Hematopoietic multipotent progenitor cell treated with erythropoietin and hydrocortisone succinate and interleukin-3 and kit ligand, for 4 days (in vitro differentiated cells): ENCODE measurements around the gene TPT1.
"Not testable (repeated sequence)": the region's sequence is repeated elsewhere in the genome, so short reads cannot be mapped to it uniquely, and the experiment has no call there.

Source experiments
- DNase-seq: peaks from one replicate; pipeline ENCODE4 v3.0.0-alpha.2; 2015

TPT1 gene

DNA sequence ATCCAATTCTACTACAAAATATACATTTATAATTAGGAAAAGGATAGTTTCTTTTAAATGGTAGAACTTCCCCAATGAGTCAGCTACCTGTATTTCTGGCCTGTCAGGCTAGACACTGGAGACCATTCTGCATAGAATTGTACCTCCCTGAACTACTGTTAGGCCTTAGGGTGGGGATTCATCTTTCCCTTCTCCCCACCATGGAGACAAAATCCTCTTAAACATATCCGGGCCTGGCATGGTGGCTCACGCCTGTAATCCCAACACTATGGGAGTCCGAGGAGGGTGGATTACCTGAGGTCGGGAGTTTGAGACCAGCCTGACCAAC lies 24.5 kb upstream of the TPT1 start:
- no peak for DNase-seq

DNA sequence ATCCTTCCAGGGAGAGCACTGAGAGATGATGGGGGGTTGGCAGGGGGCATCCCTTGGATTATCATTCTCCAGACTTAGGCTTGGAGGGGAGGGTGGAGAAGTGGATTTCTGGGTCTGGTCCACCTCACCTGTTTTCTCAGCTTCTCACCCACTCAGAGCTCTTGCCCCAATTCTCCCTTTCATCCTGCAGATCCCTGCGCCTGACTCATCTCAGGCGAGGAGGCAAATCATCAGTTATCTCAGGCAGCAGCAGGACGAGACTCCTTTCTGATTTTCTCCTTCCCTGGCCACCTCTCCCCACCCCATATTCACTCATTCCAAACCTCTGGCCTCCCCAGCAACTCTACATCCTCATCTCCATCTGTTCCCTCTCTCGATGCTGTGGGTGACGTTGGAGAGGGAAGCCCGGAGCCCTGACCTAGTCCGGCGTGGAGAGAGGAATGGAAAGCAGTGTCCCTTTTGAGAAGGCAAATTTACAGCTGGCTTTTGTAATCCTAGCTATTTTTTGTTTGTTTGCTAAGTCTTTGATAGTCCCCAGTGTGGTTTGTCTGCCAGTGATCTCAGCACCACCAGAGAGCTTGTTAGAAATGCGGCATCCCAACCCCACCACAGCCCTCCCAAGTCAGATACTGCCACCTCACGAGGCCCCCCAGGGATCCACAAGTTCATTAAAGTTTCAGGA lies 24.0 kb upstream of the TPT1 start:
- DNase-seq, result no peak

DNA sequence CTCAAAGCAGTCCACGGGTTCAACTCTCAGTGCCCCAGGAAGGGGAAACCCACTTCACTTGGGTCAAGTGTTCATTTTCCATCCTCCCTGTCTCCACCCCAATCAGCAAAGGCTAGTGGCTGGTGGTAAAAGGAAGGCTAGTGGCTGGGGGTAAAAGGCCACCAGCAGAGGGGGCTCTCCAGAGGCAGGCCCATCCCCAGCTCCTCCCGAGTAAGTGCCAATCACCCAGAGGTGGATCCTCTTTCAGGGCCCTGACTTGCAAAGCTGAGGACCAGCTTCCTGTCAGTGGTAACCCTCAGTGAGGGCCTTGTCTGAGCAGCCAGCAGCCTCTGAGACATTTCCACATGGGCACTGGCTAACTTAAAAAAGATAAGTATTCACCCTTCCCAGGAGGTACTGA lies 22.0 kb upstream of the TPT1 start:
- peak; percentile 73 for DNase-seq

DNA sequence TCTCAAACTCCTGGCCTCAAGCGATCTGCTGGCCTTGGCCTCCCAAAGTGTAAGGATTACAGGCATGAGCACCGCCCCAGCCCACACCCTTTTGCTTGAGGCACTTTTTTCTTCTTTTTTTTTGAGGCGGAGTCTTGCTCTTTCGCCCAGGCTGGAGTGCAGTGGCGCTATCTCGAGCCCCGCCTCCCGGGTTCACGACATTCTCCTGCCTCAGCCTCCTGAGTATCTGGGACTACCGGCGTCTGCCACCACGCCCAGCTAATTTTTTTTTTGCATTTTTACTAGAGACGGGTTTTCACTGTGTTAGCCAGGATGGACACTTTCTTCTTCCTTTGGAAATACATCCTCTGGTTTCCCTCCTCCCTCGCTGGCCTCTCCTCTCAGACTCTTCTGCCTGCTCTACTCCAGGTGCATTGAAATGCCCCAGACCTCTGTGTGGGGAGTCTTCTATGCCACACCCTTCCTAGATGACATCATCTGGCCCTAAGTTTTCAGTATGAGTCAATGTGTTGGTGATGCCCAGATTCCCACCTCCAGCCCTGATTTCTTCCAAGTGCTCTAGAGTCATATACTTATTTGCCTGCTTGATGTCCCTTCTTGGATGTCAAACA lies 20.7 kb upstream of the TPT1 start:
- peak; percentile 31 for DNase-seq

DNA sequence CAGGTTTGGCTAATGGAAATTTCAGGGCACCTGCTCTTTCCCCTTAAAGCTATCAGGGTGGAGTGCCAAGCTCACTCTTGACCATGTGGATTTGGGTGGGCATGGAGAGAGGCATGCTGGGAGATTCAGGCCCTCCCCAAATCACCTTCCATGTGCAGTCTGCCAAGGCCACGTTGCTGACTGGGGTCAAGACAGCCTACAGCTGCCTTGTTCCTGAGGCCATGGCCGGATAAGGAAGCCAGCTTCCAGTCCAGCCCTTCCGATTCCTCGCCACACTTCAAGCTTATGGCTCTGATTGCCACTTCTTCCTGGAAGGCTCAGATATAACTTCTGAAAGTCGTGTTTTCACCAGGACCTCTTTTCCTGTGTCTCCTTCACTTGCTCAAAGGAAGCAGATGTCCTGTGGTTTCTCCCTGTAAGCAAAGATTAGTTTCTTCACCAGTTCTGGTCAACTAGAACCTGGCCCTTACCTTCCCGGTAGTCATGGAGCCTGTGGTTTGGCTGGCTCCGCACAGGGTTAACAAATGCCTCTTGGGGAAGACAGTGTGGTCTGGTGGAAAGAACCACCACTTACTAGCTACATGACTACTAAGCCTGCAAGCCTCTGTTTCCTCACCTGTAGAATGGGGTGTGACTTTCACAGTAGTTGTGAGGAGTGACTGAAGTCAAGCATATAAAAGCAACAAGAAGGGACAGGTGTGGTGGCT lies 16.1 kb upstream of the TPT1 start:
- DNase-seq, result peak; percentile 86

DNA sequence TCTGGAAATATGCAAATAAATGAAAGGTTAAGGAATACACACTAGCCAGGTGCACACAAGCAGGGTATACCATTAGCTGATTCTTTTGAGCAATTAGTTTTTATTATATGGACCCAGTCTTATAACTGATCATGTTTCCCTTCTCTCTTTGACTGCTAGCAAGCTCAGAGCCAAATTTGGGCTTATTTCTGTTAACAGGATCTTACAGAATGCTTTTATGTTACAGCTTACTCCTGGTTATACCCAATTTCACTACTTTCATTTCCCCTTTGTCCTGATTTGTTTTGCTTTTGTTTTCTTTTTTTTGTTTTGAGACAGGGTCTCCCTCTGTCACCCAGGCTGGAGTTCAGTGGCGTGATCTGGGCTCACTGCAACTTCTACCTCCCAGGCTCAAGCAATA lies 12.9 kb upstream of the TPT1 start:
- no peak for DNase-seq

DNA sequence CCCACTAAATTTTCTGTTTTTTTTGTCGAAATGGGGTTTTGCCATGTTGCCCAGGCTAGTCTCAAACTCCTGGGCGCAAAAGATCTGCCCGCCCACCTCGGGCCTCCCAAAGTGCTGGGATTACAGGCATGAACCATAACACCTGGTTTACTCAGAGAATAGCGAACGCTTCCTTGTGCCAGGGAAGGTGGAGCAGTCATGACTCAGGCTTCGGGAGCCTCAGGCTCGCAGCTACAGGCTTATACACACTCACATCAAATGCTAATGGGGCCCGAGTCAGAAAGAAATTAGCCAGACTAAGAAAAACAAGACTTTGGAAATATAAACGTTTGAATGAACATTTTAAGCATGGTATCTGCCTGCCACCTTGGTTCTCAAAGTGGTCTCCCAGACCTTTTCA lies 11.0 kb upstream of the TPT1 start:
- no peak for DNase-seq

DNA sequence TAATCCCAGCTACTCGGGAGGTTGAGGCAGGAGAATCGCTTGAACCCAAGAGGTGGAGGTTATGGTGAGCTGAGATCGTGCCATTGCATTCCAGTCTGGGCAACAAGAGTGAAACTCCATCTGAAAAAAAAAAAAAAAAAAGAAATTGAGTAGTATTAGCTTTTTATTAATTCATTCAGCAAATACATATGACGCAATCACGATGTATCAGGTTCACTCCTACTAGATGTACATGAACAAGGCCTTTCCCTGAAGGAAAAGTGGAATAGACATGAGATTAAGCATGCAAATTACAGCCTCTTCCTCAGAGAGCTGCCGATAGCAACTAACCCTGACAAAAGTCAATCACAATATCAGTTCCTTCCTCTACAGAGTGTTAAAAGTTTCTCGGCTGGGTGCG lies 9.2 kb upstream of the TPT1 start:
- no peak for DNase-seq

DNA sequence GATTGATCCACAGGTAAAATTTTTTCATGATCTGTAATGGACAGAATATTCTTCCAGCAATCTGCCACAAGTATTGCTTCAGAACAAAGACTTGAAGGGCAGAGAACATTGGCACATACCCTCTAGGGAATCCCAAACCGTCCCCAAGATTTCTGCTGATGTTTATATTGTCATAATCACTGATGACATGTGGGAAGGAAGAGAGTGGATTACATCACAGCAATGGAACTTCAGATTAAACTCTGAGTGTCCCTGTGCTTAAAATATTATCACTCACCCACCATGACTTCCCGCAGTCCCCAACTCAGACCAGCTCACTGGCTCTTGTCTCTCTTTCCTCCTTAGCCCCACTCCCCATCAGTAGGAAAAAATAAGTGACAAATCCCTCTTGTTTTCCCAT lies 8.5 kb upstream of the TPT1 start:
- DNase-seq, result no peak

DNA sequence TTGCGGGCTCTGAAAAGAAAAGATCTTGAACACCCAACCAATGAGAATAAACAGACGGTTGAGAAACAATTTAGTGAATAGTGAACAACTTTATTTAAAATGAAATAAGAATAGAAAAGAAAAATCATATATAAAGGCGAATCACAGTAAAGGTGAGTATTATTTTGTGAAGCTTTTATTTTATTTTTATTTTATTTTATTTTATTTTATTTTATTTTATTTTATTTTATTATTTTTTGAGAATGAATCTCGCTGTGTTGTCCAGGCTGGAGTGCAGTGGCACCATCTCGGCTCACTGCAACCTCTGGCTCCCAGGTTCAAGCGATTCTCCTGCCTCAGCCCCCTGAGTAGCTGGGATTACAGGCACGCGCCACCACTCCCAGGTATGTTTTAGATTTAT lies 3.1 kb upstream of the TPT1 start:
- not testable (repeated sequence) for DNase-seq

DNA sequence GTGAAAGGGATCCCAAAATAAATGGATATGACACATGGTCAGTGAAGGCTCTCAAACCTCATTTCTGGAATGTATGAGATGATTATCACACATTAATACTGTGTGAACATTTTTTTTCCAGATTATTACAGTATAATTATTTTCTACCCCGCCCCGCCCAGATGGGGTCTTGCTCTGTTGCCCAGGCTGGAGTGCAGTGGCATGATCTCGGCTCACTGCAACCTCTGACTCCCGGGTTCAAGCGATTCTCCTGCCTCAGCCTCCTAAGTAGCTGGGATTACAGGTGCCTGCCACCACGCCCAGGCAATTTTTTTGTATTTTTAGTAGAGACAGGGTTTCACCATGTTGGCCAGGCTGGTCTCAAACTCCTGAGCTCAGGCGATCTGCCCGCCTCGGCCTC lies 2.1 kb upstream of the TPT1 start:
- not testable (repeated sequence) for DNase-seq

DNA sequence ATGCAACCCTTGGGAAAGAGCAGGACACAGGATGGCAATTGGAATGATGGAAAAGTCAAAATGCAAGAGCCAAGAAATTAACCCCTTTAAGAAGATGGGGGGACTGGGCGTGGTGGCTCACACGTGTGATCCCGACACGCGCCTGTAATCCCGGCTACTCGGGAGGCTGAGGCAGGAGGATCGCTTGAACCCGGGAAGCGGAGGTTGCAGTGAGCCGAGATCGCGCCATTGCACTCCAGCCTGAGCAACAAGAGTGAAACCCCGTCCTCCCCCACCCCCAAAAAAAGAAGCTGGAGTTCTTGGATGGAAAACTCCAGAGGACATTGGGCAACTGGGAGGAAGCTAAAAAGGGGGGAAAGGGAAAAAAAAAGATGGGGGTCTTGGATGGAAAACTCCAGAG lies 1.7 kb upstream of the TPT1 start:
- DNase-seq, result not testable (repeated sequence)

DNA sequence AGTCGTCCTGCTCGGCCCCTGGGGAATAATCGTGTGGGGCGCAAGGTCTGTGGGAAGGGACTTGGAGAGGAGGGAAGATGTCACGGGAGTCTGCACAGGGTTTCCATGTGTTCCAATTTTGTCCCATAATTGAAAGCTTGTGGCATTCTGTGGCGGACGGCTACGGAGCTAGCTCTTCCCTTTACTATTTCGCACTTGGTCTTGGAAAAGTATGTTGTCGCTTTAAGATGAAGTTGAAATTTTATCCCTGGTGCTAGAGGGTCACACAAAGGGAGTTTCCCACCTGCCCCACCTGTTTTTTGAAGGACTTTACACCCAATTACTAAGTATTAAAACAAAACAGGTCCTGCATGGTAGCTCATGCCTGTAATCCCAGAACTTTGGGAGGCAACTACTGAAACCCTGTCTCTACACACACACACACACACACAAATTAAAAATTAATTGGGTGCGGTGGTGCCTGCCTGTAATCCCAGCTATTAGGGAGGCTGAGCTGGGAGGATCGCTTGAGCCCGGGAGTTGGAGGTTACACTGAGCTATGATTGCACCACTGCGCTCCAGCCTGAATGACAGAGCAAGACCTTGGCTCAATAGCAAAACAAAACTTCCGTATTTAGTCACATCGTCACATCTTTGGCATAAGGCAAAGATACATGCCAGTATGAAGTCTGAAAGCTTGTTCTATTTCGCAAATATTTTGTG lies 967 bp upstream of the TPT1 start:
- no peak for DNase-seq

DNA sequence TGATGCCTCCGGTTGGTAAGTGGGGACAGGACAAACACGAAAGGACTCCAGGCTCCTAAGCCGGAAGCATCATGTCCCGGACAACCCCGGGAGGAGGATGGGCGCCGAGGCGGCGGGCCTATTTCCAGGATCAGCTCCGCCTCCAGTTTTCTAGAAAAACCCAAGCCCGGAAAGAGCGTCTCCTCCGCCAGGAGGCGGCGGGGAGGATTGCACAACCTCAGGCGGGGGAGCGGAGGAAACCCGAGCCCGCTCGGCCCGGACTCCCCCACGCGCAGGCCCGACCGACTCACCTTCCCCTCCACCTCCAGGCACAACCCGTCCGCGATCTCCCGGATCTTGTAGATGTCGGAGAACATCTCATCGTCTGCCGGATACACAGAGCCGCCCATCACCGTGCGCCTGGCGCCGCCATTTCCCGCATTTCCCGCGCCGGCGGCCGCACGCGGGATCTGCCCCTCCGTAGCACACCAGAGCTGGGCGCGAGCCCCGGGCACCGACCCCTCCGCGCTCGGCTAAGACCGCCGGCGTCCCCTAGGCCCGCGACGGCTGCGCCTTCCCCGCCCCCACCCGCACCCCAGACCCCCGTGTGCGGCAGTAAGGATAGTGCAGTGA lies 455 bp downstream of the TPT1 start:
- DNase-seq, result peak; percentile 95

DNA sequence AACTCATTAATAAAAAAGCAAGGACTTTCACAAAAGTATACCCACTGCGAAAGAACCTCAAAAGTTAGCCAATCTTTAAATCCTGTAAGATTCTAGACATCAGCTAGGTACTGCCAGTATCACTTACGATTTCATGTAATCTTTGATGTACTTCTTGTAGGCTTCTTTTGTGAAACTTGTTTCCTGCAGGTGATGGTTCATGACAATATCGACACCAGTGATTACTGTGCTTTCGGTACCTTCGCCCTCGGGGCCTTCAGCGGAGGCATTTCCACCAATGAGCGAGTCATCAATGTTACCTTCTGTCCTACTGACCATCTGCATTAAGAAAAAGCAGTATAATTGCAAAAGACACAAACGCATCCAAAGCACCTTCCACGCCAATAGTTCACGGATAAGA lies 1.1 kb downstream of the TPT1 start:
- no peak for DNase-seq

DNA sequence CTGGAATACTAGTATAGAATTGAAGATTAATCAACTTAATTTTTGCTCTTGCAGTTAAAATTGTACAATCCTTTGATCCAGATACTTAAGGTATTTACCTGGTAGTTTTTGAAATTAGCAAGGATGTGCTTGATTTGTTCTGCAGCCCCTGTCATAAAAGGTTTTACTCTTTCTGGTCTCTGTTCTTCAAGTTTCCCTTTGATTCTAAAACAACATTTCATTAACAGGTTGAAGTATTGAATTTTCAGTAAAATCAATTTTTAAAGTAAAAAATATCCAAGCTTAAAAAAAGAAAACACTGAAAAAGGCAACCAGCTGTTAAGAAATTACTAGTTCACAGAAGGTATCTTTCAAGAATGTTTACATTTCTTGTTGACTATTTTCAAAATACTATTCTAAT lies 1.6 kb downstream of the TPT1 start:
- DNase-seq, result no peak

DNA sequence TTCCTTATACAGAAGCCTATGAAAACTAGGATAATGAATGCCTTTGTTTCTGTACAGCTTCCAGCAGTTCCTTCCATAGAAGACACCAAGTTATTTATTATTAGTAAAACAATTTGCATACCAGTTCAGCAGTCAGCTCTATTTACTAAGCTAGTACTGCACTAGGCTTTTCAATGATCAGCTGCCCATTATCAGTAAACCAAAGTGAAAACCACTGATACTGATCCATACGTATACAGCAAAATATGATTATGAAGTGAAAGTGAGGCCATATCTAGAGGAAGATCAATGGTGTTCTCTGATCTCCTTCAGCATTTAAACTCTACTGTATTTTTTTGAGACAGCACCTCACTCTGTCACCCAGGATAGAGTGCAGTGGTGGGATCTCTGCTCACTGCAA lies 3.2 kb downstream of the TPT1 start:
- no peak for DNase-seq

DNA sequence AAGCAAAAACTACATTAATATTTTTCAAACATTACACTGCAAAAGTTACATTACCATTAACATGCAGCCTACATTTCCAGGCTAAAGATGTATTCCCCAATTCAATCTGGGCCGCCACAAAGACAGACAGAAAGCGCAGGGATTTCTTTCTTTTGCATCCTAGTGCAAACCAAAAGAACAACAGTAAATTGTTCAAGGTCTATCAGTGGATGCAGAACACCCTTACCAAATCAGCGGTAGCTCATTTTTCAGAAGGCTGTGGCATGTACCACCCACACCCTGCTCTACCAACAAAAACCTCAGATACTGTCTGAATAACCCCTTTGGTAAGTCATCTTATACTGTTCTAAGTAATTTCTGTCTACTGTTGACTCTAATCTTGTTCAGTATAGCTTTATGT lies 3.6 kb downstream of the TPT1 start:
- no peak for DNase-seq

DNA sequence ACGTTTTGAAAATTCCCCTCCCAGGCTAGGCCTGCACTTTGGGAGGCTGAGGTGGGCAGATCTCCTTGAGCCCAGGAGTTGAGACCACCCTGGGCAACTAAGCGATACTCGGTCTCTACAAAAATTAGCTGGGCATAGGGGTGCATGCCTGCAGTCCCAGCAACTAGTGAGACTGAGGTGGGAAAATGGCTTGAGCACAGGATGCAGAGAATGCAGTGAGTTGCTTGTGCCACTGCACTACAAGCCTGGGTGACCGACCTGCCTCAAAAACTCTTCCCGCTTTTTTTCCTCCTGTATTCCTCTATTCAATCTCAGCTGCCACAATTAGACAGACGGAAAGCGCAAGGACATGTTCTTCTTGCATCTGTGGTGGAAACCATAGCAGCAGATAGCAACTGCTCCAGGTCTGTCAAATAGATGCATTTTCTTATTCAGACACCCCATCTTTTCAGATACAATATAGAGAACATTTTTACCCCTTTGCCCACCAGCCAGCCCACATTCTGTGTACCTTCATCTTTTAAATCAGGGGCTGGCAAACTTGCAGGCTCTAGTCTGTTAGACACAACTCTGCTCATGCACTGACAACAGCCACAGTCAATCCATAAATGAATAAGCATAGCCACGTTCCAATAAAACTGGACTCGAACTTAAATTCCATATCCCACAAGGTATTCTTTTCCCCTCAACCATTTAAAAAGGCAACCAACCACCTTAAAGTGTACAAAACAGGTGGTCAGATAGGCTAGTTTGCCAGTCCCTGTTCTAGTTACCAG lies 4.8 kb downstream of the TPT1 start:
- DNase-seq, result no peak

DNA sequence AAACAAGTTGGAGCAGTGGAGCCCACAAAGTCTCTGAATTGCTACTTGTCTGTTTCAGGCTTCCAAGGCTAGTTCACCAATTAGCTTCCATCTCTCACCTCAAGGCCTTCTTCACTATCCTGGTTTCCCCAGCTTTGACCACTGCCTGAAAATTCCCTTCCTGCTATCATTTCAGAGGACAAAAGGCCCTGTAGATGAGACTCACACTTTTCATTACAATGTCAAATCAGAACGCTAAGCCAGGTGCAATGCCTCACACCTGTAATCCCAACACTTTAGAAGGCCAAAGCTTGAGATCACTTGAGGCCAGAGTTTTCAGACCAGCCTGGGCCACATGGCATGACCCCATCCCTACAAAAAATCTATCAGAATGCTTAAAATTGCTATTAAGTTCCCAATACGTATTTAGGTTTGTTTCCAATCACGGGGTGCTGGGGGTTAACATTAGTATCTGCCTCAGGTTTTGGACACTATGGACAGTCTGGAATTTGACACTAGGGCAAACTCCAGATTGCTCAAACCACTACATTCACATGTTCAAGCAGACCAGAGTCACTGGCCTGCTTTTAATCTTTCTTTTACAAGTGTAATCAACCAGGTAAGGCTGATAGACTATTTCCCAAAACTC lies 5.5 kb downstream of the TPT1 start:
- DNase-seq, result no peak

DNA sequence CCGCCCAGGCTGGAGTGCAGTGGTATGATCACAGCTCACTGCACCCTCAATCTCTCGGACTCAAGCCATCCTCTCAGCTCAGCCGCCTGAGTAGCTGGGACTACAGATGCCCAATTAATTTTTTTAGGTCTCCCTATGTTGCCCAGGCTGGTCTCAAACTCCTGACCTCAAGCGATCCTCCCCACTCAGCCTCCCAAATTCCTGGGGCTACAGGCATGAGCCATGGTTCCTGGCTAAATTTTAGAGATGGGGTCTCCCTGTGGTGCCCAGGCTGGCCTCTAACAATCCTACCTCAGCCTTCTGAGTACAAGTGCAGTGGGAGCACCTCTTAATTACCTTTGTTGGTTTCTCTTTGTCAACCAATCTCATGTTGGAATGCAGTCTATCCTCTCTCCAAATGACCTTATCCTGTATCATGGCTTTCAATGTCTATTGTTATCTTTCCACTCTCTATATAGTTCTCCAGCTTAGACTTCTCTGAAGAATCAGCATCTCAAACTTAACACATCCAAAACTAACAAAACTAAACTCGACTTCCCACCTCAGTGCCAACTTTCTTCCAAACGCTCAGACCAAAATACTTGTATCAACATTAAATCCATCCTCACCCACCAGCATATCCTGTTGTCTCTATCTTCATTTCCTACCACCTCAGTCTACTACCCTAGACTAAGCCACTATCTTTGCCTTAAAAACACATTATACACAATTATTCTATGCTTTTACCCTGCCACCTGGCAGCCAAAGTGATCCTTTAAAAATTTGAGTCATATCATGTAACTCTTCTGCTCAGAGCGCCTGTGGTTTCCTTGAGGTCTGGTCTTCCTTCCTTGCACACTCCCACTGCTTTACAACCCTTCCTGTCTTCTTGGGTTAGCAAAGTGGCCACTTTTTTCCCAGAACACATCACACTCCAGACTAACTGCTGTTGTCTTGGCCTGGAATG lies 6.7 kb downstream of the TPT1 start:
- DNase-seq, result peak; percentile 82
